Heart right ventricle (tissue), 16 donors: ENCODE data around the gene ERMAP. TPM values are rescaled to one million over a fixed set of nuclear protein-coding genes. Genes with fewer than 3 reads are reported as not detected.

ENCODE experiments used
- ATAC-seq, 8 donors: fragments of 200-7000 bp; cut with Tn5 transposase; one replicate each; pipeline ENCODE4 v1.9.1; 2020; ENCODE audit warnings: mild to moderate bottlenecking in 8 of 8, moderate library complexity in 8 of 8, moderate number of reproducible peaks in 1 of 8
- DNase-seq, 2 donors: peaks; one replicate each; pipeline ENCODE4 v3.0.0-alpha.2; 2020
- H3K27ac ChIP-seq, 10 donors: fragments of 200-600 bp; sonication (generic) in 2 of 10; one replicate each; pipeline versions ENCODE4 v1.5.0 to v1.8.0; 2020 to 2022; ENCODE audit warnings: mild to moderate bottlenecking in 3 of 10
- H3K27me3 ChIP-seq, 7 donors: fragments of 200-600 bp; one replicate each; pipeline ENCODE4 v1.8.0; 2021 to 2022; ENCODE audit warnings: mild to moderate bottlenecking in 2 of 7
- H3K36me3 ChIP-seq, 9 donors: fragments of 200-600 bp; sonication (generic) in 1 of 9; one replicate each; pipeline versions ENCODE4 v1.5.0 to v1.8.0; 2020 to 2022; ENCODE audit warnings: mild to moderate bottlenecking in 2 of 9
- H3K4me1 ChIP-seq, 9 donors: fragments of 200-600 bp; sonication (generic) in 1 of 9; one replicate each; pipeline versions ENCODE4 v1.5.0 to v1.8.0; 2020 to 2022; ENCODE audit warnings: mild to moderate bottlenecking in 4 of 9
- H3K4me3 ChIP-seq, 10 donors: fragments of 200-600 bp; sonication (generic) in 2 of 10; one replicate each; pipeline versions ENCODE4 v1.5.0 to v1.8.0; 2020 to 2022; ENCODE audit warnings: mild to moderate bottlenecking in 7 of 10, moderate library complexity in 2 of 10
- H3K9me3 ChIP-seq, 11 donors: fragments of 200-600 bp in 10 of 11; sonication (generic) in 2 of 11; one replicate each; pipeline versions ENCODE4 v1.5.0 to v1.8.0; 2013 to 2022; ENCODE audit warnings: mild to moderate bottlenecking in 2 of 11, control low read depth in 1 of 11, moderate library complexity in 1 of 11
- WGBS, 2 donors: extraction: QIAGEN DNeasy Blood & Tissue Kit; methylation state at CpG; one replicate each; pipeline ENCODE4 v1.1.7; 2013; ENCODE audit warnings: inconsistent platforms in 1 of 2; 5-methylcytosine and 5-hydroxymethylcytosine counted together
- intact Hi-C, 10 donors: fragments of 100-400 bp; cut with DNase I; formaldehyde crosslinking; loops; one replicate each; pipeline versions ENCODE4 v1.11.1 to v1.14.2; 2022
- polyA plus RNA-seq, 2 donors: library from polyadenylated mRNA; stranded (reverse); fragments of 200-250 nt; gene quantifications; one replicate each; pipeline ENCODE4 v1.2.3, GENCODE V29; 2013
- total RNA-seq, 10 donors: library from RNA; stranded (reverse); fragmentation: NEBNext Ultra II Directional in 3 of 10; extraction: Animal tissue kit (Norgen Biotek cat#: 25700) in 3 of 10; gene quantifications; one replicate each; pipeline versions ENCODE4 v1.2.1 to v1.2.4, GENCODE V29; 2021 to 2023
- TF ChIP-seq, protein P1 (sequence below), 9 donors: fragments of 200-600 bp; sonication (generic) in 2 of 9; IDR thresholded peaks; one replicate each; pipeline versions ENCODE4 v1.5.0 to v1.8.0; 2021 to 2022; ENCODE audit warnings: antibody characterized with exemption in 9 of 9, mild to moderate bottlenecking in 5 of 9, moderate library complexity in 1 of 9
- donor health status: Arrhythmogenic right ventricular cardiomyopathy.
- donor health status: ischemic (EF 13 %, LVEDD 7.1; RV severe dilation, severe dysfunction).
- donor health status: healthy with polysubstance abuse.
- donor health status: DM: no; HTN: yes; CAD: no.
- donor health status: DM: no; HTN: no; CAD: no.
- donor health status: ischemic (EF 25% LVEDD 6.9; RV normal size, moderate dysfunction).
- donor health status: ischemic (EF 25% LVEDD 5.7; RV mildly dilated, moderate dysfunction).
- donor health status: healthy.
- donor health status: DM: yes; HTN: yes; CAD: no.
- donor health status: Ischemic cardiomyopathy.
- donor health status: ischemic (EF 35%, LVEDD 5.7; RV mildly dilated, moderate dysfunction).
- donor health status: nonischemic (EF 11% LVEDD 7.7; RV severe dilation, severe dysfunction).
- donor health status: DM: yes; HTN: yes; CAD: no.
- donor health status: PGD.
- donor health status: ischemic (EF 29% LVEDD 5.4; RV normal size, mild dysfunction).
- donor health status: nonischemic (EF 23%, LVEDD 6.1; RV moderate dilation, normal function).

Gene ERMAP
- total and polyA plus RNA-seq, 12 donors = 1.4 to 6.1 (median 5.0) TPM

DNA sequence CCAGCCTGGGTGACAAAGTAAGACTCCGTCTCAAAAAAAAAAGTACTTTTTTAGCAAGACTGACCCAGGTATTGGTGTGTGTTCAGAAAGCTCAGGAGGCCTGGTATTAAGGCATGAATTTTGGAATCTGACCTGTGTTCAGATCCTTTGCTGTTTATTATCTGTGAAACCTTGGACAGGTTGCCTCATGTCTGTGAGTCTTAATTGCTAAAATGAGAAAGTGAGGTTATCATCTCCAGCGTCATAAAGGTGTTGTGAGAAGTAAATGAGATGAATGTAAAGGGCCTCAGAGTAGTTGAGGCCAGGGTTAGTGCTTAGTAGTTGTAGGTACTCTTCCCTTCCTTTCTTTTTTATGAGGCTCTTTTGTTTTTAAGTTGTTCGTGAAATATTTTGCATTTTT, 47.1 kb upstream of the ERMAP start:
- intact Hi-C loops = loop anchor here in 5 of 10 donors (10.0 kb wide), 1 partner anchor 155 kb away; no protein-coding TSS in a partner anchor
- no peaks in the 10 kb centered on the region for H3K27me3 ChIP-seq
- peaks cover 6 to 43% (median 27%) of the 10 kb centered on the region in 9 donors for H3K4me1 ChIP-seq
- ATAC-seq = no peak
- 81 to 89% methylated on average over 3 of the region's 3 CpGs for WGBS, 2 donors
- no peak for DNase-seq
- H3K4me3 ChIP-seq = no peak overlapping the region
- no peak overlapping the region for H3K27ac ChIP-seq
- H3K9me3 ChIP-seq = no peaks in the 10 kb centered on the region
- TF ChIP-seq, protein P1, sequence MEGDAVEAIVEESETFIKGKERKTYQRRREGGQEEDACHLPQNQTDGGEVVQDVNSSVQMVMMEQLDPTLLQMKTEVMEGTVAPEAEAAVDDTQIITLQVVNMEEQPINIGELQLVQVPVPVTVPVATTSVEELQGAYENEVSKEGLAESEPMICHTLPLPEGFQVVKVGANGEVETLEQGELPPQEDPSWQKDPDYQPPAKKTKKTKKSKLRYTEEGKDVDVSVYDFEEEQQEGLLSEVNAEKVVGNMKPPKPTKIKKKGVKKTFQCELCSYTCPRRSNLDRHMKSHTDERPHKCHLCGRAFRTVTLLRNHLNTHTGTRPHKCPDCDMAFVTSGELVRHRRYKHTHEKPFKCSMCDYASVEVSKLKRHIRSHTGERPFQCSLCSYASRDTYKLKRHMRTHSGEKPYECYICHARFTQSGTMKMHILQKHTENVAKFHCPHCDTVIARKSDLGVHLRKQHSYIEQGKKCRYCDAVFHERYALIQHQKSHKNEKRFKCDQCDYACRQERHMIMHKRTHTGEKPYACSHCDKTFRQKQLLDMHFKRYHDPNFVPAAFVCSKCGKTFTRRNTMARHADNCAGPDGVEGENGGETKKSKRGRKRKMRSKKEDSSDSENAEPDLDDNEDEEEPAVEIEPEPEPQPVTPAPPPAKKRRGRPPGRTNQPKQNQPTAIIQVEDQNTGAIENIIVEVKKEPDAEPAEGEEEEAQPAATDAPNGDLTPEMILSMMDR (IDR thresholded peaks at IDR 0.05) = no peak
- peaks cover 0 to 36% (median 12%) of the 10 kb centered on the region in 9 donors for H3K36me3 ChIP-seq

DNA sequence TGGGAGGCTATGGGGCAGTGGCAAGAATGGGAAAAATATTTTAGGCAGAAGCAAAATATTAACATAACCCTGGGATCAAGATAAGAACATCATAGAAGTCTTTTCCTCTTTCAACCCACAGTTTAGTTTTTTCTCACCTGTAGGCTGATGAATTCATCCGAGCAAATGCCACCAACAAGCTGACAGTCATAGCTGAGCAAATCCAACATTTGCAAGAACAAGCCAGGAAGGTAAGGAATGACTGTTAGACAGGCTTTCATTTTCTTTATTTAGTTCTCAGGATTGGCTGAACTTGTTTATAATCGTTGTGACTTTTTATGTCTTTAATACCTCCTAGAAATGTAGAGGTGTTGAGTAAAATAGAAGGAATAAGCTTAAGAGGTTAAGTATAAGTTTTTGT, 43.5 kb upstream of the ERMAP start:
- H3K9me3 ChIP-seq = no peaks in the 10 kb centered on the region
- intact Hi-C loops = loop anchor here in 4 of 10 donors (10.0 kb wide), 1 partner anchor 151 kb away; no protein-coding TSS in a partner anchor
- no peaks in the 10 kb centered on the region for H3K27me3 ChIP-seq
- no peak overlapping the region for H3K27ac ChIP-seq
- no peak overlapping the region for H3K4me3 ChIP-seq
- WGBS, 2 donors = 48 to 68% methylated on average over 2 of the region's 2 CpGs
- ATAC-seq (no peak), DNase-seq (no peak)
- H3K4me1 ChIP-seq = peaks cover 2 to 25% (median 10%) of the 10 kb centered on the region in 9 donors
- H3K36me3 ChIP-seq = peaks cover 0 to 72% (median 41%) of the 10 kb centered on the region in 9 donors
- TF ChIP-seq, protein P1 (IDR thresholded peaks at IDR 0.05) = no peak

DNA sequence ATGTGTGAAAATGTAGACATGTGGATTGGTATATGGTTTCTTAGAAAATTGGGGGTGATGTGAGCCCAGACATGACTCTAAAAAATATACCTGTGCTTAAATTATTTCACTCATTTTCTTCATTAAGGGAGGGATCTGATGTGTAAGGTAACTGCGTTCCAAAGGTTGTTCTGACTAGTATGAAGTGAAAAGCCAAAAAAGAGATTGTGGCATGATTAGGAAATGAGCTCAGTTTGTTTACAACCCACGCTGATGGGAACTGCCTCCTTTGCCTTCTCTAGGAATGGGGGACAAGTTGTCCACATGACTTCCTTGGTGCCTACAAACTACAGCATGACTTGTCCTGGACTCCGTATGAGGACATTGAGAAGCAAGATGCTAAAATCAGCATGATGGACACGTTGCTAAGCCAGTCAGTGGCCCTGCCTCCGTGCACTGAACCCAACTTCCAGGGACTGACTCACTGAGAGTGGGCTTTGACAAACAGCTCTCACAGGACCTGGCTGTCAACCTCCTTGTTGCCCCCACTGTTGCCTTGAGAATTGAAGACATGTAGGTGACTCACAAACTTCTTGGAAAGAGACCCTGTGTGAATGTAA, 41.9 kb upstream of the ERMAP start:
- peaks cover 0 to 11% (median 0%) of the 10 kb centered on the region in 9 donors for H3K4me1 ChIP-seq
- H3K36me3 ChIP-seq = peaks cover 0 to 80% (median 41%) of the 10 kb centered on the region in 9 donors
- H3K27ac ChIP-seq = no peak overlapping the region
- DNase-seq (no peak), ATAC-seq (no peak)
- TF ChIP-seq, protein P1 (IDR thresholded peaks at IDR 0.05) = no peak
- no peaks in the 10 kb centered on the region for H3K27me3 ChIP-seq
- intact Hi-C loops = loop anchor here in 7 of 10 donors (5.0 to 10.0 kb wide), 2 partner anchors 150 to 297 kb away; no protein-coding TSS in a partner anchor
- H3K9me3 ChIP-seq = no peaks in the 10 kb centered on the region
- H3K4me3 ChIP-seq = no peak overlapping the region
- WGBS, 2 donors = 90 to 93% methylated on average over 5 of the region's 5 CpGs

DNA sequence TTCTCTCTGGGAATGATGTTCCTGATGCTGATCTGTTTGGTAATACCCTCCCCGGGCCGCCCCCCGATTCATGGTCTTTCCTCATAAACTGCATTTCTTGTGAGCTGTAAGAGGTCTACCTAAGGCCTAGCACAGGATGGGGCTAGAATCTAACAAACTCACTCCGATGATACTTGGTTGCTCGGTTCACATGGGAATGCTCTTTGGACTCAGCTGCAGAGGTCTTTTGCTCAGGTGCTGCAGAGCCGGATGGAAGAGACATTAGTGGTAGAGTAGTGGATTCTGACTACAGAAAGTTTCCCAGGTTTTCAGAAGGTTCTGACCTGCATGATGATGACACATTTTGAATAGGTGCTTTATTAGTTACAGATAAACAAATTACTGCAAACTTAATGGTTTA, 40.4 kb upstream of the ERMAP start:
- Histone ChIP-seq H3K4me1 (peaks cover 0 to 11% (median 0%) of the 10 kb centered on the region in 9 donors), H3K9me3 (no peaks in the 10 kb centered on the region), H3K27ac (no peak overlapping the region), H3K27me3 (no peaks in the 10 kb centered on the region), H3K4me3 (no peak overlapping the region), H3K36me3 (peaks cover 0 to 92% (median 49%) of the 10 kb centered on the region in 9 donors)
- ATAC-seq (no peak), DNase-seq (no peak)
- 98% methylated on average over 6 of the region's 6 CpGs for WGBS, 2 donors
- intact Hi-C loops = loop anchor here in 7 of 10 donors (5.0 to 10.0 kb wide), 2 partner anchors 148 to 296 kb away; no protein-coding TSS in a partner anchor
- TF ChIP-seq, protein P1 (IDR thresholded peaks at IDR 0.05) = no peak
